ENCODE measurements around the gene NTRK3.

NTRK3 gene

DNA sequence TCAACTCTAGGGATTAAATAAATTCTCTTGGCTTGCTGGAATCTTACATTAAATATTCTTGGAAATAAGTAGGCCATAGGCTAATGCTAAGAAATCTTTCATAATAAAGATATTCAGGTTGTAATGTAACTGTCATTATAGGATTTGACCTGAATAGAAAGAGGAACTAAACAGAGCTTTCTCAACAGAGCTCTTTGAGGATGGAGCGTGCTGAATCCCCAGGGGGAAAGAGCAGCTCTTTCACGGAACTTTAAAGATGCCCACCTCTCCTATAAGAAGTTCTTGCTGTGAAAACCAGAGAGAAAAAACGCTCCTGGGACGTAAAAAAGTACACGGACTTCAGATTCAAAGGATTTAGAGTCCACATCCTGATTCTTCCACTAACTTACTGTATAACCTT lies 77.9 kb downstream of the NTRK3 start (continued):
- TF ChIP-seq, protein P1, sequence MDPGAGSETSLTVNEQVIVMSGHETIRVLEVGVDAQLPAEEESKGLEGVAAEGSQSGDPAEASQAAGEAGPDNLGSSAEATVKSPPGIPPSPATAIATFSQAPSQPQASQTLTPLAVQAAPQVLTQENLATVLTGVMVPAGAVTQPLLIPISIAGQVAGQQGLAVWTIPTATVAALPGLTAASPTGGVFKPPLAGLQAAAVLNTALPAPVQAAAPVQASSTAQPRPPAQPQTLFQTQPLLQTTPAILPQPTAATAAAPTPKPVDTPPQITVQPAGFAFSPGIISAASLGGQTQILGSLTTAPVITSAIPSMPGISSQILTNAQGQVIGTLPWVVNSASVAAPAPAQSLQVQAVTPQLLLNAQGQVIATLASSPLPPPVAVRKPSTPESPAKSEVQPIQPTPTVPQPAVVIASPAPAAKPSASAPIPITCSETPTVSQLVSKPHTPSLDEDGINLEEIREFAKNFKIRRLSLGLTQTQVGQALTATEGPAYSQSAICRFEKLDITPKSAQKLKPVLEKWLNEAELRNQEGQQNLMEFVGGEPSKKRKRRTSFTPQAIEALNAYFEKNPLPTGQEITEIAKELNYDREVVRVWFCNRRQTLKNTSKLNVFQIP (CRISPR knock-in tag; IDR thresholded peaks at IDR 0.05; ENCODE audit: borderline replicate concordance, low read depth): no peak
- TF ChIP-seq ZFP30 (CRISPR knock-in tag; IDR thresholded peaks at IDR 0.05): no peak
- no peak for TF ChIP-seq TOX (CRISPR knock-in tag; IDR thresholded peaks at IDR 0.05; ENCODE audit: borderline replicate concordance)

DNA sequence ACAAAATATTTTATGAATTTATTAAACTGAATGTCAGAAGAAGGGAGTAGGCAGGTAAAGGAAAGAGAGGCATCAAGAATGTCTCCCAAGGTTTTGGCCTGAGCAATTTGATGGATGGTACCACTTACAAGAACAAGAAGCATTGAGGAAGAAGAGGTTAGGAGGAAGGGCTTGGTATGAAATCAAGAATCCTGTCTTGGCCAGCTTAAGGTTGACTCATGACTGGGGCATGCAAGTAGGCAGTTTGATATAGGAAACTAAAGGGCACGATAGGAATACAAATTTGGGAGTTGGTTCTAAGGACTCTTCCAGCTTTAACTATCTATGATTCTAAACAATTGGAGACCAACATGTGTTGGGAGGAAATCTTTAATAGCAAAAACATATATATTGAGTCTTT lies 79.1 kb downstream of the NTRK3 start:
- ATAC-seq: no peak
- TF ChIP-seq ZFP3 (CRISPR knock-in tag; IDR thresholded peaks at IDR 0.05): no peak
- no peak for TF ChIP-seq TOX (CRISPR knock-in tag; IDR thresholded peaks at IDR 0.05; ENCODE audit: borderline replicate concordance)
- TF ChIP-seq, protein P2, sequence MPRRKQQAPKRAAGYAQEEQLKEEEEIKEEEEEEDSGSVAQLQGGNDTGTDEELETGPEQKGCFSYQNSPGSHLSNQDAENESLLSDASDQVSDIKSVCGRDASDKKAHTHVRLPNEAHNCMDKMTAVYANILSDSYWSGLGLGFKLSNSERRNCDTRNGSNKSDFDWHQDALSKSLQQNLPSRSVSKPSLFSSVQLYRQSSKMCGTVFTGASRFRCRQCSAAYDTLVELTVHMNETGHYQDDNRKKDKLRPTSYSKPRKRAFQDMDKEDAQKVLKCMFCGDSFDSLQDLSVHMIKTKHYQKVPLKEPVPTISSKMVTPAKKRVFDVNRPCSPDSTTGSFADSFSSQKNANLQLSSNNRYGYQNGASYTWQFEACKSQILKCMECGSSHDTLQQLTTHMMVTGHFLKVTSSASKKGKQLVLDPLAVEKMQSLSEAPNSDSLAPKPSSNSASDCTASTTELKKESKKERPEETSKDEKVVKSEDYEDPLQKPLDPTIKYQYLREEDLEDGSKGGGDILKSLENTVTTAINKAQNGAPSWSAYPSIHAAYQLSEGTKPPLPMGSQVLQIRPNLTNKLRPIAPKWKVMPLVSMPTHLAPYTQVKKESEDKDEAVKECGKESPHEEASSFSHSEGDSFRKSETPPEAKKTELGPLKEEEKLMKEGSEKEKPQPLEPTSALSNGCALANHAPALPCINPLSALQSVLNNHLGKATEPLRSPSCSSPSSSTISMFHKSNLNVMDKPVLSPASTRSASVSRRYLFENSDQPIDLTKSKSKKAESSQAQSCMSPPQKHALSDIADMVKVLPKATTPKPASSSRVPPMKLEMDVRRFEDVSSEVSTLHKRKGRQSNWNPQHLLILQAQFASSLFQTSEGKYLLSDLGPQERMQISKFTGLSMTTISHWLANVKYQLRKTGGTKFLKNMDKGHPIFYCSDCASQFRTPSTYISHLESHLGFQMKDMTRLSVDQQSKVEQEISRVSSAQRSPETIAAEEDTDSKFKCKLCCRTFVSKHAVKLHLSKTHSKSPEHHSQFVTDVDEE (CRISPR knock-in tag; IDR thresholded peaks at IDR 0.05): no peak
- TF ChIP-seq, protein P3, sequence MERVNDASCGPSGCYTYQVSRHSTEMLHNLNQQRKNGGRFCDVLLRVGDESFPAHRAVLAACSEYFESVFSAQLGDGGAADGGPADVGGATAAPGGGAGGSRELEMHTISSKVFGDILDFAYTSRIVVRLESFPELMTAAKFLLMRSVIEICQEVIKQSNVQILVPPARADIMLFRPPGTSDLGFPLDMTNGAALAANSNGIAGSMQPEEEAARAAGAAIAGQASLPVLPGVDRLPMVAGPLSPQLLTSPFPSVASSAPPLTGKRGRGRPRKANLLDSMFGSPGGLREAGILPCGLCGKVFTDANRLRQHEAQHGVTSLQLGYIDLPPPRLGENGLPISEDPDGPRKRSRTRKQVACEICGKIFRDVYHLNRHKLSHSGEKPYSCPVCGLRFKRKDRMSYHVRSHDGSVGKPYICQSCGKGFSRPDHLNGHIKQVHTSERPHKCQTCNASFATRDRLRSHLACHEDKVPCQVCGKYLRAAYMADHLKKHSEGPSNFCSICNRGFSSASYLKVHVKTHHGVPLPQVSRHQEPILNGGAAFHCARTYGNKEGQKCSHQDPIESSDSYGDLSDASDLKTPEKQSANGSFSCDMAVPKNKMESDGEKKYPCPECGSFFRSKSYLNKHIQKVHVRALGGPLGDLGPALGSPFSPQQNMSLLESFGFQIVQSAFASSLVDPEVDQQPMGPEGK (CRISPR knock-in tag; IDR thresholded peaks at IDR 0.05; ENCODE audit: borderline replicate concordance): no peak
- TF ChIP-seq ZFP30 (CRISPR knock-in tag; IDR thresholded peaks at IDR 0.05): no peak

DNA sequence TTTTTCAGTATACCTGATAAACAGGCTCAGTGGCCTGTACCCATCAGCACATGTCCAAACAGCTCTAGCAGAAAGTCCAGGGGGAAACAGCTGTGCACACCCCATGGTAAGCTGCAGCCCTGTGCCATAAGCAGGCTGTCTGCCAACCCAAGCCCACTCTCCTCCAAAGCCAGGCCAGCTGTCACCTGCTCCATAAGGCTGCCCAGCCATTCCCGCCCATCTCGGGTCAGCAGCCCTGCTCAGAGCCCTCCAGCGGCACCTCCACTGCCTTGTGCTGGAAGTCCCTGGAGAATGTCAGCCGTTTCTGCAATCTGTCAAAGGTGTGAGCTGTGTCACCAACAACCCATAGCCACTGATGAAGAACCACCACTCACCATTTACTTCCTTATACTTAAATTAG lies 82.0 kb downstream of the NTRK3 start:
- TF ChIP-seq TOX (CRISPR knock-in tag; IDR thresholded peaks at IDR 0.05; ENCODE audit: borderline replicate concordance): no peak
- TF ChIP-seq, protein P1 (CRISPR knock-in tag; IDR thresholded peaks at IDR 0.05; ENCODE audit: borderline replicate concordance, low read depth): no peak
- TF ChIP-seq ZFP3 (CRISPR knock-in tag; IDR thresholded peaks at IDR 0.05): no peak
- TF ChIP-seq TCF4 (CRISPR knock-in tag; IDR thresholded peaks at IDR 0.05; ENCODE audit: borderline replicate concordance): no peak
- no peak for TF ChIP-seq OSR1 (CRISPR knock-in tag; IDR thresholded peaks at IDR 0.05)
- TF ChIP-seq, protein P2 (CRISPR knock-in tag; IDR thresholded peaks at IDR 0.05): no peak
- no peak for TF ChIP-seq CSDC2 (CRISPR knock-in tag; IDR thresholded peaks at IDR 0.05)
- TF ChIP-seq ZNF565 (CRISPR knock-in tag; conservative IDR thresholded peaks at IDR 0.05; ENCODE audit: low read depth): no peak
- no peak for TF ChIP-seq SNAI2 (CRISPR knock-in tag; IDR thresholded peaks at IDR 0.05)
- TF ChIP-seq ISL1 (CRISPR knock-in tag; IDR thresholded peaks at IDR 0.05): no peak
- TF ChIP-seq, protein P3 (CRISPR knock-in tag; IDR thresholded peaks at IDR 0.05; ENCODE audit: borderline replicate concordance): no peak
- TF ChIP-seq ZFP30 (CRISPR knock-in tag; IDR thresholded peaks at IDR 0.05): no peak
- TF ChIP-seq ARNTL (CRISPR knock-in tag; IDR thresholded peaks at IDR 0.05; ENCODE audit: borderline replicate concordance, low read depth): no peak
- no peak for TF ChIP-seq RARB (CRISPR knock-in tag; IDR thresholded peaks at IDR 0.05)
- ATAC-seq: no peak

Measured in SK-N-SH treated with all-trans-retinoic acid at 6 μM for 48 hours (cell line).